GM18505 (cell line): ENCODE data around the gene CIROP.

Experiments
- ATAC-seq: cut with Tn5 transposase; IDR thresholded peaks from one replicate; pipeline ENCODE4 v1.9.1; 2021; ENCODE audit not compliant: unreplicated experiment
- POLR2A ChIP-seq: IDR thresholded peaks from 4 replicates; pipeline ENCODE4 v1.6.1; 2011; ENCODE audit warnings: borderline replicate concordance; ENCODE audit not compliant: insufficient read depth, insufficient read length; ENCODE audit errors: extremely low read depth

The CIROP gene

GRCh38 chr14:23066855-23067744, 37.7 kb downstream of the CIROP start:
- TF ChIP-seq POLR2A: no peak
- no peak for ATAC-seq

DNA sequence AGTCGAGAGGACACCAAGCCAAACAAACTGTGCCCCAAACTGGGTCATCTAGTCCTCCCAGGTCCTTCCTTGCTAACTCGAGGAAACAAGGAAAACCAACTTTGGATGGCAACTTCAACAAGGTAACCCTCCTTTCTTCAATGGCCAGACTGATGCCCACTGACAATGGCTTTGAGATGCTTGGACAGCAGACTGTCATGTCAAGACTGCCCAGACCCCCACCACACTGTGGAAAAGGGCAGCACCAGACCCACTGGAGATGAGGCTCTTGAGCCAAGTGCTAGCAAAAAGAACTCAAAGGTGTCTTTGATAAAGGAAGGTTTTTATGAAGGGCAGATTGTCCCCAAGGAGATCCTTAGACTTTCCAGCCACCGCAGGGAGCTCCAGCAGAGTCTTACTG, 38.4 kb downstream of the CIROP start:
- no peak for ATAC-seq
- TF ChIP-seq POLR2A: no peak

DNA sequence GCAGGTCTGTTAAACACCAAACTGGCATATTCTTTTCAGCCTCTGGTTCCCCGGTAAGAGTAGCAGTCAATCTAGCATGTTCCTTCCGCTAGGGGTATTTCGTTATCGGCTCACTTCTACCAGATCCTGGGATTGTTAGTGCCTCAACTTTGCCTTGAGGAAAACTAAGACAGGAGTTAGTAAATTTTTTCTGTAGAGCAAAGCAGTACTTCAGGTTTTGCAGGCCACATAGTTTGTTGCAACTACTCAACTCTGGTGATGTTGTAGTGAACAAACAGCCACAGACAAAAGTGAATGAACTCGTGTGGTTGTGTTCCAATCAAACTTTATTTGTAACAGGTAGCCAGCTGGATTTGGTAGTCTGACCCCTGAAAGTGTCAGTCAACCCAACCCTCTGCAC, 41.2 kb downstream of the CIROP start:
- no peak for ATAC-seq
- no peak for TF ChIP-seq POLR2A

GRCh38 chr14:23062002-23062401, 42.8 kb downstream of the CIROP start:
- ATAC-seq: no peak
- no peak for TF ChIP-seq POLR2A

GRCh38 chr14:23060536-23061260, 44.1 kb downstream of the CIROP start:
- no peak for TF ChIP-seq POLR2A
- no peak for ATAC-seq

DNA sequence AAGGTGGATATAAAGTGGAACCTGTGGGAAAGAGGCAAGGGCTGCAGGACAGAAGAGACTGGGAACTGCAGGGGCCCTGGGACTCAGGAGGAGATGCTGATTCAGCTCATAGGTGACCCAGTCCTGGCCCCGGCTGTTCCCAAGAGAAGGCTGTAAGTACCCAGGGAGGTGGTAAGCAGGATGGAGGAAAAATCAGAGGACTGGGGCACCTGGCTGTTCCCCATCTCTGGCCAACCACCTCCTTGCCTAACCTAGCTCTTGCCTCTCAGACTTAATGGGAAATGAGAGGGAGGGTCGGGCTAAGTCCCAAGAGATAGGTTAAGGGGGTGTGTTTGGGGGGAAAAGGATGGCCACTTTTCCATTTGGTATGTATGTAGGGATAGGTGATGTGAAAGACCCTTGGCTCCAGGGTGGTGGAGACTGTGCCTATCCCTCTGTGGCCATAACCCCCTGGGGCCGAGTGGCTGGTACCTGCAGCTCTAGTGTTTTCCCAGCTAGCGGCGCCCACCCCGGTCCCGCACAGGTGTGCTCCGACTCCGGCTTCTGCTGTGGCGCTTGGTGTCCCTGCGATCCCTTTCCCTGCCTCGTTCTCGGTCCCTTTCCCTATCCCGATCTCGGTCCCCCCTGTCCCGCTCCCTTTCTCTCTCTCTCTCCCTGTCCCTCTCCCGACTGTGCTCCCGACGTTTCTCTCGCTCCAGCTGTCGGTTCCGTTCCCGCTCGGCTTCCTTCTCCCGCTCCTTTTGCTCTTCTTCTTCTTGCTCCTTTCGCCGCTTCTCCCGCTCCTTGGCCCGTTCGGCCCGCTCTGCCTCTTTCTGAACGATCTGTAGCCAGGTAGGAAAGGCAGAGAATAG, 45.9 kb downstream of the CIROP start:
- TF ChIP-seq POLR2A: no peak

DNA sequence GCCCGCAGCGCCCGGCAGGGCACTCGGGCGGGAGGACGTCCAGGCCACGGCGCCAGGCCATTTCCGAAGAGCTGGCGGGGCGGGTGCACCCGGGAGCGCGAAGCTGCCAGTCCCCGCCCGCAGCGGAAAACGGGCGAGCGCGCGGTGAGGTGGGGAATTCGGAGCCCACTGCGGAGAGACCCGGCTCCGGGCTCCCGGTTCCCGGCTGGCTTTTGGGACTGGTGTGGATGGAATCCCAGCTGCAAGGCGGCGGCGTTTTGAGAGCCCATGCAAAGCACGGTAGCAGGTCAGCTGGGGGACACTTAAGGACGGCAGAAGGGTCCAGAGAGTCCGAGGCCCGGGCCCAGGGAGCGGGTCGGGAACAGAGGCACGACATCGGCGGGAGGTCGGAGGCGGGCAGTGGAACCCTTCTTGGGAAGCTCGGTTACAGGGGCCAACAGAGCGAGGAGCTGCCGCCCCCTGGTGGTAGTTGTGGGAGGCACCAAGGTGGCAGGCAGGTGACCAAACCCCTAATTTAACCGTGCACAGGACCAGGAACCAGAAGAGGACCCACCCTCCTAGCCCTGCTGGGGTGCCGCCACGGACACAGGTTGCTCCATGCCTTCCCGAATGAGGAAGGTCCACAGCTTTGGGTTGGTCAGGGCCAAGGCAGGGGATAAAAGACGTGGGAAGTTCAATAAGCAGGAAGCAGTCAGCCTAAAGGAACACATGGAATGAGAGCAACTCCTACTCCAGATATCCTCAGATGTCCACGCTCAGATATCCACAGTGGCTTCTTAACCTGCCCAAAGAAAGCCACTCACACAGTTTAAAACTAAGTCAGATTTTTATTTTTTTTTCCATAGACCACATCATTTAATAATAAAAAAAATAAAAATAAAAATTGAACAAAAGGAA, 46.8 kb downstream of the CIROP start:
- no peak for TF ChIP-seq POLR2A
- ATAC-seq: peak; percentile 55

More for the DNA sequence above, 45.9 kb downstream of the CIROP start:
- ATAC-seq: no peak

DNA sequence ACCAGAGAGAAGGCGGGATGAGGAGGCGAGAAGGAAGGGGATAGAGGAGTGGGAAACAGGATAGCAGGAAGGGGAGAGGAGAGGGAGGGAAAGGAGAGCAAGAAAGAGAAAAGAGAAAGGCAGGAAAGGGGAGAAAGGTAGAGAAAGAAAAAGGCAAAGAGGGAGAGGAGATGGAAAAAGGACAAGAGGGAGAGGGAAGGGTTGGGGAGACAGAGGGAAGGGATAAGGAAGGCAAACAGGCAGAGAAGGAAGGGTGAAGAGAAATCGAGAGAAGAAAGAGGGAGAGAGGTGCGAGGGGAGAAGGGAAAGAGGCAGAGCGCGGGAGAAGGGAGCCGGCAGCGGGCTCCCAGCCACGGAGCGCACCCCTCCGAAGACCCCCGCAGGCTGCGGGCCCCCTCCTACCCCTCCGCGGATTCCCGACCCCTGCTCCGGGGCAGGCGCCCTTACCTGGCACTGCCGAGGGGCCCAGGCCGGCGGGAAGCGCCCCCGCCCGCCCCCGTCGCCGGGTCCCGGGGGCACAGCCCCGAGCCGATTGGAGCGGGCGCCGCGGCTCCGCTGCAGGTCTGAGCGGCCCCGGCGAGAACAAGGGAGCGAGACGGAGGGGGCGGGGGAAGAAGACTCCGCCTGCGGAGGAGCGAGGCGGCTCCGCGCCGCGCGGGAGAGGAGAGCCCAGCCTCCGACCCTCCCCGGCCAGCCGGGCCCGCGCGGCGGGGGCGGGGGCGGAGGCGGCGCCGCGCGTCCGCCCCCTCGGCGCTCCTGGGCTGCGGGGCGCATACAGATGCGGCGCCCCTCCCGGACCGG, 47.6 kb downstream of the CIROP start, which contains the start of gene CDH24:
CDH24 (minus strand) TSS at position 565 of the 801 bp plus-strand sequence. CDS start 1,787 bp downstream, outside the sequence.
- peak; percentile 43 for ATAC-seq
- no peak for TF ChIP-seq POLR2A

DNA sequence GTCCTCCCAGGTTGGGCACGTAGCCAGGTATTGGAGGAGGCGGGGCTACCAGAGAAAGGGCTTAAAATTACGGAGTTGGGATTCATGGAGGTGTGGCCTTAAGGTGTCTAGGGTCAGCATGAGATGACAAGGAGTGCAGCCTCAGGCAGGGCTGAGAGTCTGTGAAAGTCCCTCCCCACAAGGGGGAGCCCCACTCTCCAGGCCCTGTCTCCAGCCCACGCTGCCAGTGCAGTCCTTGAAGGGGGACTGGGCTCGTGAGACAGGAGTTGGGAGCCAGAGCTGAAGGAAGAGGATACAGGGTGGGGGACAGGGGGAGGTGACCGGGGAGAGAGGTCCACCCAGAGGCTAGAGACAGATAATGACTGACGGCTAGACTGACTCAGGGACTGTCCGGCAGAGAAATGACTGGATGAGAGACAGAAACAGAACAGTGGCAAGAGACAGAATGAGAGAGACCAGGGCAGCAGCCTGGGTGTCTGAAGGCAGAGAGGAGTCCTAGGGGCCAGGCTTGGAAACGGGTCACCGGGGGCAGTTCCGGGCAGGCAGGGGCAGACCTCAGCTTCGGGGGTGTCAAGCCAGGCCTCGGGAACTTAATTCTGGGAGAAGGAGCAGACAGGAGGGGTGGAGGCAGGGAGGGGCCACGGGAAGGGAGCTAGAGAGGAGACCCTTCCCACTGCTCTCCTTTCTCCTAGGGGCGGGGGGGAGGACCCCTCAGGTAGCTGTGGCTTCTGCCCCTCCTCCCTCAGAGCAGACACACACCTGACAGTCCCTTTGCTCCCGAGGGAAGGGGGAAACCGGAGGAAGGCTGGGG, 48.4 kb downstream of the CIROP start:
- no peak for TF ChIP-seq POLR2A
- peak; percentile 50 for ATAC-seq

GRCh38 chr14:23055621-23056144, 49.1 kb downstream of the CIROP start:
- TF ChIP-seq POLR2A: no peak
- ATAC-seq: no peak
